Fibroblast of villous mesenchyme (primary cell): ENCODE data around the gene IQSEC1. TPM values are rescaled to one million over a fixed set of nuclear protein-coding genes. Genes with fewer than 3 reads are reported as not detected.

Source experiments
- DNase-seq: peaks from one replicate; pipeline ENCODE4 v3.0.0-alpha.2; 2010; ENCODE audit warnings: low read depth
- H3K4me3 ChIP-seq: 2 replicates; pipeline ENCODE4 v1.5.1; 2011; ENCODE audit warnings: low read depth, mild to moderate bottlenecking, low read length
- CTCF ChIP-seq: IDR thresholded peaks from 2 replicates; pipeline ENCODE4 v1.5.1; 2012; ENCODE audit warnings: low read depth, mild to moderate bottlenecking, low read length; ENCODE audit not compliant: insufficient read depth
- total RNA-seq: library from RNA; depleted of rRNA; stranded (reverse); fragments of >200 nt; gene quantifications from 2 replicates; pipeline ENCODE4 v1.2.3, GENCODE V29; 2012

Gene IQSEC1
- total RNA-seq, 1 donor: 19.9 TPM

- no peak for DNase-seq
- no peak for TF ChIP-seq CTCF
- H3K4me3 ChIP-seq: no peak overlapping the region
Measured at GRCh38 chr3:12988728-12989454, 84.3 kb downstream of the IQSEC1 start.

- no peak overlapping the region for H3K4me3 ChIP-seq
- no peak for TF ChIP-seq CTCF
- no peak for DNase-seq
Measured at GRCh38 chr3:12987602-12988001, 85.6 kb downstream of the IQSEC1 start.

- no peak overlapping the region for H3K4me3 ChIP-seq
- peak; percentile 60 for DNase-seq
- TF ChIP-seq CTCF: no peak
Measured at GRCh38 chr3:12986986-12987385, 86.2 kb downstream of the IQSEC1 start.

GRCh38 chr3:12986521-12986920 is 86.7 kb downstream of the IQSEC1 start:
- DNase-seq: no peak
- no peak overlapping the region for H3K4me3 ChIP-seq
- TF ChIP-seq CTCF: no peak

- no peak for DNase-seq
- TF ChIP-seq CTCF: no peak
- H3K4me3 ChIP-seq: no peak overlapping the region
Measured at GRCh38 chr3:12986031-12986430, 87.2 kb downstream of the IQSEC1 start.

GRCh38 chr3:12985148-12985547 is 88.1 kb downstream of the IQSEC1 start:
- TF ChIP-seq CTCF: no peak
- no peak for DNase-seq
- H3K4me3 ChIP-seq: no peak overlapping the region
